Measurements from ENCODE around the gene FBLN2. TPM values are rescaled to one million over a fixed set of nuclear protein-coding genes. Genes with fewer than 3 reads are reported as not detected.

The FBLN2 gene
- total RNA-seq, 2 donors from 2014 or later: 12.8 to 318 TPM

DNA sequence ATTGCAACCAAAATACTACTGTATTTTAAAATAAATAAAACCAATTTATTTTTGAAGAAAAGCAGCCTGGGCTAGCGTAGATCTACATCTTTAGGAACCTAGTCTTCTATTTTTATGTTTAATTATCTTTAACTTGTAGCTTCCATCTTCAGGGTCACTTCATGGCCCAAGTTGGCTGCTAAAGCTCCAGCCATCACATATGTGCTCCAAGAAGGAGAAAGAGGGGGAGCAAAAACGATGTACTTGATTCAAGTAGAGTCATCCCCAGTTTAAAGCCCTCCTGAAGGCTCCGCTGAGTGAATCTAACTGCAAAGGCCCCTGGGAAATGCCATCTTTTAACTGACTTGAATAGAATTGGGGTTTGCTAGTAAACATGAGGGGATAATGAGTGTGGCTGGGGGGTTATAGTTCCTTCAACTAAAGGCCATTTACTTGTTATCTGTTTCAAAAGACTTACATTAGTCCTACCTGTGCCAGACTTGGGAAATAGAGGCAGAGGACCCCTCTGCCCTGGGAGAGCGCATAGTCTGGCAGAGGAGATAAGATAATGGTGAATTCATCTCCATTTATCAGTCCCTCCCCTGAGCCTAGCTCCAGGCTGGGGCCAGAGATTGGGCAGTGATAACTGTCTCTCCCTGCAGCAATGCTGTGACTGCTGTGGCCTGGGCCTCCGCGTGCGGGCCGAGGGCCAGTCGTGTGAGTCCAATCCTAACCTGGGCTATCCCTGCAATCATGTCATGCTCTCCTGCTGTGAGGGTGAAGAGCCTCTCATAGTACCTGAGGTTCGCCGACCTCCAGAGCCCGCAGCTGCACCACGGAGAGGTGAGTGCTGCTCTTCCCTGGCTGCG, 64.6 kb downstream of the FBLN2 start:
- 92% methylated on average over 14 of the region's 14 CpGs for WGBS
- intact Hi-C loops (cut with DNase I): no loop called here
- no peak for DNase-seq (ENCODE audit: low spot score)

GRCh38 chr3:13614607-13615006, 65.7 kb downstream of the FBLN2 start:
- H3K27ac ChIP-seq: no peak overlapping the region
- 99% methylated on average over 2 of the region's 2 CpGs for WGBS
- TF ChIP-seq CTCF (IDR thresholded peaks at IDR 0.05) (no peak), POLR2A (IDR thresholded peaks at IDR 0.05) (no peak), POLR2AphosphoS5 (IDR thresholded peaks at IDR 0.05) (no peak)
- no peaks in the 10 kb centered on the region for H3K4me1 ChIP-seq (replicated peaks)
- H3K27me3 ChIP-seq (replicated peaks; ENCODE audit: insufficient read depth): no peaks in the 10 kb centered on the region
- H3K9me3 ChIP-seq: no peaks in the 10 kb centered on the region
- H3K4me3 ChIP-seq: no peak overlapping the region
- no peak for DNase-seq (ENCODE audit: low spot score)
- H3K36me3 ChIP-seq: no peaks in the 10 kb centered on the region
- intact Hi-C loops (cut with DNase I): no loop called here

More for the DNA sequence above, 64.6 kb downstream of the FBLN2 start:
- no peak for TF ChIP-seq POLR2AphosphoS5 (IDR thresholded peaks at IDR 0.05)
- TF ChIP-seq CTCF (IDR thresholded peaks at IDR 0.05): no peak
- TF ChIP-seq POLR2A (IDR thresholded peaks at IDR 0.05): no peak
- Histone ChIP-seq H3K27ac (no peak overlapping the region), H3K27me3 (replicated peaks; ENCODE audit: insufficient read depth) (no peaks in the 10 kb centered on the region), H3K9me3 (no peaks in the 10 kb centered on the region), H3K4me1 (replicated peaks) (no peaks in the 10 kb centered on the region), H3K4me3 (no peak overlapping the region), H3K36me3 (no peaks in the 10 kb centered on the region)

- Histone ChIP-seq H3K27me3 (replicated peaks; ENCODE audit: insufficient read depth) (no peaks in the 10 kb centered on the region), H3K4me3 (no peak overlapping the region), H3K27ac (no peak overlapping the region), H3K9me3 (no peaks in the 10 kb centered on the region), H3K4me1 (replicated peaks) (no peaks in the 10 kb centered on the region), H3K36me3 (no peaks in the 10 kb centered on the region)
- WGBS: 96% methylated on average over 4 of the region's 4 CpGs
- TF ChIP-seq CTCF (IDR thresholded peaks at IDR 0.05) (no peak), POLR2A (IDR thresholded peaks at IDR 0.05) (no peak), POLR2AphosphoS5 (IDR thresholded peaks at IDR 0.05) (no peak)
- intact Hi-C loops (cut with DNase I): no loop called here
- no peak for DNase-seq (ENCODE audit: low spot score)
Measured at GRCh38 chr3:13615019-13615528, 66.1 kb downstream of the FBLN2 start.

- DNase-seq (ENCODE audit: low spot score): no peak
- Histone ChIP-seq H3K9me3 (no peaks in the 10 kb centered on the region), H3K27ac (no peak overlapping the region), H3K27me3 (replicated peaks; ENCODE audit: insufficient read depth) (no peaks in the 10 kb centered on the region), H3K4me1 (replicated peaks) (no peaks in the 10 kb centered on the region), H3K4me3 (no peak overlapping the region), H3K36me3 (no peaks in the 10 kb centered on the region)
- 71% methylated on average over 7 of the region's 7 CpGs for WGBS
- intact Hi-C loops (cut with DNase I): no loop called here
- no peak for TF ChIP-seq CTCF (IDR thresholded peaks at IDR 0.05)
- no peak for TF ChIP-seq POLR2A (IDR thresholded peaks at IDR 0.05)
- no peak for TF ChIP-seq POLR2AphosphoS5 (IDR thresholded peaks at IDR 0.05)
Measured at GRCh38 chr3:13616359-13616758, 67.4 kb downstream of the FBLN2 start.
